K562 (cell line): Measurements from ENCODE around the gene WWP2. TPM values are rescaled to one million over a fixed set of nuclear protein-coding genes. Genes with fewer than 3 reads are reported as not detected.
A peak's percentile ranks its signal among the peaks of the same experiment; 100 is the strongest.

Experiments used
- ATAC-seq: fragments of 200-7000 bp; cut with Tn5 transposase; 3 replicates; pipeline ENCODE4 v1.9.1; 2020; ENCODE audit warnings: moderate library complexity
- BruUV-seq: library from RNA; stranded (reverse); fragments of 400-500 nt; replicated peaks from 2 replicates; lab custom pipeline; 2021; lab: Mats Ljungman, UMichigan
- CTCF ChIA-PET: fragments of 300-600 bp; formaldehyde crosslinking; extraction: SDS; loops from one replicate; lab custom pipeline; 2021; ENCODE audit warnings: low intra/inter-chr PET ratio; lab: Yijun Ruan, JAX
- POLR2A ChIA-PET: fragments of 300-600, 350-650 bp; sonication (Branson Sonifier 250); formaldehyde crosslinking; extraction: SDS; loops from one replicate; lab custom pipeline; 2021; ENCODE audit warnings: antibody characterized with exemption, inconsistent platforms; lab: Yijun Ruan, JAX
- DNase-seq, 4 experiments: peaks; one replicate each; pipeline versions ENCODE4 v3.0.0 to v3.0.0-alpha.2; 2011 to 2018; ENCODE audit warnings: low spot score in 3 of 4, mixed read lengths in 3 of 4; ENCODE audit errors: extremely low read depth in 1 of 4
- FAIRE-seq: peaks from 2 replicates; lab custom pipeline; 2011; peaks lifted over from hg19 to GRCh38; lab: Jason Lieb, UNC
- H2AFZ ChIP-seq: 2 replicates; pipeline ENCODE4 v1.6.0; 2011; ENCODE audit warnings: low read depth, low read length, control low read depth, inconsistent platforms
- H3K27ac ChIP-seq: fragments of 200-600 bp; 3 replicates; pipeline ENCODE4 v1.8.0; 2011; ENCODE audit warnings: low read depth, mild to moderate bottlenecking, control low read depth, inconsistent platforms, low read length, moderate library complexity, mixed read lengths; ENCODE audit errors: extremely low read depth
- H3K27me3 ChIP-seq, 2 experiments: fragments of 300-600 bp in 1 of 2; 2 replicates in 1 of 2; 3 replicates in 1 of 2; pipeline versions ENCODE4 v1.6.0 to v1.8.0; 2011; ENCODE audit warnings: inconsistent platforms in 2 of 2, low read length in 2 of 2, mild to moderate bottlenecking in 1 of 2, mixed read lengths in 1 of 2, moderate library complexity in 1 of 2; ENCODE audit not compliant: control insufficient read depth in 2 of 2, insufficient read depth in 2 of 2
- H3K36me3 ChIP-seq: fragments of 300-600 bp; 3 replicates; pipeline ENCODE4 v1.8.0; 2011; ENCODE audit warnings: mild to moderate bottlenecking, low read length, inconsistent platforms; ENCODE audit not compliant: control insufficient read depth, insufficient read depth
- H3K4me1 ChIP-seq, 2 experiments: fragments of 200-600 bp in 1 of 2; replicated peaks in 1 of 2; 2 replicates in 1 of 2; 3 replicates in 1 of 2; pipeline versions ENCODE4 v1.5.1 to v1.8.0; 2011; ENCODE audit warnings: inconsistent platforms in 2 of 2, low read length in 2 of 2, mild to moderate bottlenecking in 1 of 2, mixed read lengths in 1 of 2, moderate library complexity in 1 of 2; ENCODE audit not compliant: control insufficient read depth in 2 of 2, insufficient read depth in 2 of 2
- H3K4me2 ChIP-seq: 2 replicates; pipeline ENCODE4 v1.6.1; 2011; ENCODE audit warnings: low read length, control low read depth, inconsistent platforms, mixed read lengths; ENCODE audit not compliant: insufficient read depth
- H3K4me3 ChIP-seq: fragments of 200-600 bp; sonication (generic), shearing (Covaris generic); 2 replicates; pipeline ENCODE4 v1.5.1; 2016; ENCODE audit warnings: control low read depth, inconsistent platforms
- H3K79me2 ChIP-seq: fragments of 200-600 bp; 3 replicates; pipeline ENCODE4 v1.8.0; 2011; ENCODE audit warnings: low read length, inconsistent platforms; ENCODE audit not compliant: control insufficient read depth, insufficient read depth
- H3K9ac ChIP-seq, 2 experiments: 2 replicates each; pipeline versions ENCODE4 v1.6.0 to v1.6.1; 2011; ENCODE audit warnings: low read depth in 2 of 2, low read length in 2 of 2, control low read depth in 1 of 2, inconsistent platforms in 1 of 2, mild to moderate bottlenecking in 1 of 2, mixed read lengths in 1 of 2; ENCODE audit not compliant: insufficient read depth in 1 of 2
- H3K9me1 ChIP-seq: one replicate; pipeline ENCODE4 v1.6.0; 2011; ENCODE audit warnings: inconsistent platforms, mild to moderate bottlenecking, low read length, moderate library complexity; ENCODE audit not compliant: control insufficient read depth, insufficient read depth
- H3K9me3 ChIP-seq: replicated peaks from 2 replicates; pipeline ENCODE4 v1.5.1; 2011; ENCODE audit warnings: low read depth, low read length, inconsistent platforms; ENCODE audit not compliant: control insufficient read depth, insufficient read depth
- H4K20me1 ChIP-seq: replicated peaks from 2 replicates; pipeline ENCODE4 v1.6.1; 2011; ENCODE audit warnings: low read length, inconsistent platforms, mixed read lengths; ENCODE audit not compliant: control insufficient read depth, insufficient read depth
- ADNP ChIP-seq: fragments of 200-800 bp; sonication (Bioruptor generic); IDR thresholded peaks from 2 replicates; pipeline ENCODE4 v1.6.1; 2016; ENCODE audit warnings: missing genetic modification characterization, missing compliant biosample characterization
- BCOR ChIP-seq: fragments of 450-650 bp; IDR thresholded peaks from 2 replicates; pipeline ENCODE4 v1.6.1; 2016
- EHMT2 ChIP-seq: fragments of 450-650 bp; IDR thresholded peaks from 2 replicates; pipeline ENCODE4 v1.6.1; 2018; ENCODE audit warnings: antibody characterized with exemption
- ETV6 ChIP-seq, 3 experiments: fragments of 150-350 bp in 1 of 3; sonication (generic) in 1 of 3; formaldehyde crosslinking in 1 of 3; IDR thresholded peaks; 2 replicates each; pipeline versions ENCODE4 v1.6.1 to v1.8.0; 2014 to 2022; ENCODE audit warnings: borderline replicate concordance in 2 of 3, low read depth in 2 of 3, antibody characterized with exemption in 1 of 3, low read length in 1 of 3, mild to moderate bottlenecking in 1 of 3, missing genetic modification reagents in 1 of 3
- FOXA3 ChIP-seq, 2 experiments: fragments of 450-650 bp in 1 of 2; sonication (generic) in 1 of 2; formaldehyde crosslinking; IDR thresholded peaks in 1 of 2; conservative IDR thresholded peaks in 1 of 2; 2 replicates each; pipeline versions ENCODE4 v1.4.0 to v1.8.0; 2020 to 2022; ENCODE audit warnings: mild to moderate bottlenecking in 2 of 2, missing genetic modification reagents in 1 of 2
- HDAC1 ChIP-seq, 2 experiments: fragments of 450-650 bp; IDR thresholded peaks; 2 replicates each; pipeline ENCODE4 v1.6.1; 2016 to 2017; ENCODE audit warnings: inconsistent platforms in 1 of 2, mild to moderate bottlenecking in 1 of 2, moderate library complexity in 1 of 2
- MIER1 ChIP-seq: fragments of 450-650 bp; IDR thresholded peaks from 2 replicates; pipeline ENCODE4 v1.6.1; 2016; ENCODE audit warnings: antibody characterized with exemption, mild to moderate bottlenecking, low read depth
- MTA2 ChIP-seq: fragments of 450-650 bp; IDR thresholded peaks from 2 replicates; pipeline ENCODE4 v1.6.1; 2016; ENCODE audit warnings: low read depth
- MYBL2 ChIP-seq, 2 experiments: fragments of 450-650 bp in 1 of 2; sonication (generic) in 1 of 2; formaldehyde crosslinking in 1 of 2; IDR thresholded peaks; 2 replicates each; pipeline versions ENCODE4 v1.6.1 to v1.8.1; 2017 to 2022; ENCODE audit warnings: borderline replicate concordance in 1 of 2, inconsistent platforms in 1 of 2, low read depth in 1 of 2, mild to moderate bottlenecking in 1 of 2, missing genetic modification reagents in 1 of 2, moderate library complexity in 1 of 2
- PPARD ChIP-seq: fragments of 250-450 bp; sonication (Bioruptor Pico); IDR thresholded peaks from 2 replicates; pipeline ENCODE4 v1.8.0; 2022; ENCODE audit warnings: inconsistent platforms, mild to moderate bottlenecking, moderate library complexity
- RHOXF2B ChIP-seq: fragments of 250-450 bp; sonication (Bioruptor Pico); conservative IDR thresholded peaks from 2 replicates; pipeline ENCODE4 v1.5.1; 2021
- TARDBP ChIP-seq: fragments of 450-650 bp; IDR thresholded peaks from 2 replicates; pipeline ENCODE4 v1.6.1; 2016
- TFAP4 ChIP-seq: sonication (generic); formaldehyde crosslinking; IDR thresholded peaks from 2 replicates; pipeline ENCODE4 v1.8.0; 2022; ENCODE audit warnings: missing genetic modification reagents, mild to moderate bottlenecking, moderate library complexity, borderline replicate concordance
- ZNF280B ChIP-seq: fragments of 250-450 bp; sonication (Bioruptor Pico); IDR thresholded peaks from 2 replicates; pipeline ENCODE4 v1.5.1; 2021; ENCODE audit warnings: mild to moderate bottlenecking
- ZNF316 ChIP-seq: fragments of 450-650 bp; IDR thresholded peaks from 2 replicates; pipeline ENCODE4 v1.6.1; 2016
- WGBS: fragments of 100-300 bp; shearing (Covaris generic); methylation state at CpG from one replicate; pipeline ENCODE4 v1.1.6; 2016; ENCODE audit warnings: low coverage, mixed read lengths; ENCODE audit not compliant: insufficient coverage; ENCODE audit errors: missing lambda C conversion rate; 5-methylcytosine and 5-hydroxymethylcytosine counted together
- in situ Hi-C: fragments of 300-500 bp; cut with MboI; formaldehyde crosslinking; loops from 4 replicates; pipeline ENCODE4 v1.15.0; 2018; ENCODE audit warnings: inconsistent platforms, mixed read lengths
- intact Hi-C: fragments of 100-400 bp; cut with micrococcal nuclease; formaldehyde crosslinking; loops from 2 replicates; pipeline ENCODE4 v1.14.2; 2022
- polyA plus RNA-seq, 8 experiments: library from polyadenylated mRNA; depleted of rRNA in 4 of 8; stranded (reverse) in 5 of 8; unstranded in 3 of 8; fragments of >200 nt; fragmentation: Nextera tagmentation in 2 of 8; fragmentation: Illumina TruSeq in 1 of 8; extraction: Ambion mirVana in 2 of 8; extraction: Trizol in 1 of 8; gene quantifications; 2 replicates each; pipeline versions ENCODE4 v1.2.1 to v1.2.3, GENCODE V29; 2011 to 2014; ENCODE audit warnings: inconsistent platforms in 1 of 8, missing spikeins in 1 of 8
- total RNA-seq, 7 experiments: library from RNA; depleted of rRNA in 6 of 7; stranded (reverse); fragments of >200 nt in 6 of 7; fragmentation: Illumina TruSeq in 2 of 7; extraction: Trizol in 2 of 7; gene quantifications; 2 replicates each; pipeline versions ENCODE4 v1.2.1 to v1.2.3, GENCODE V29; 2011 to 2021; ENCODE audit warnings: low replicate concordance in 1 of 7
- TF ChIP-seq, protein P1 (sequence below): fragments of 150-350 bp; conservative IDR thresholded peaks from 2 replicates; pipeline ENCODE4 v1.6.1; 2014; ENCODE audit warnings: low read length
- TF ChIP-seq, protein P2 (sequence below): fragments of 250-450 bp; sonication (Bioruptor Pico); IDR thresholded peaks from 2 replicates; pipeline ENCODE4 v1.8.0; 2022; ENCODE audit warnings: moderate library complexity, mild to moderate bottlenecking, inconsistent platforms

The WWP2 gene
- total and polyA plus RNA-seq, 9 of the 15 experiments (the other 6 are each of a cell fraction or from before 2014, with no cell fraction given), result 1.9 to 34.4 (median 14.6) TPM

GRCh38 chr16:69721441-69721957 is 40.6 kb upstream of the WWP2 start:
- no peak for FAIRE-seq
- peak overlapping the region; percentile 52 to 81; a peak in 2 of 4 replicates for H3K9ac ChIP-seq
- no TSS peak for BruUV-seq
- H3K4me1 ChIP-seq, result peaks cover 17 to 28% of the 10 kb centered on the region in 2 experiments; a peak in 4 of 5 replicates
- no peaks in the 10 kb centered on the region for H3K9me3 ChIP-seq
- peak overlapping the region; percentile 59; the same call in 2 of the 3 replicates for H3K27ac ChIP-seq
- in situ Hi-C loops (no loop called here), intact Hi-C loops (no loop called here)
- H3K27me3 ChIP-seq, result no peaks in the 10 kb centered on the region; a peak in 1 of 5 replicates
- no peaks in the 10 kb centered on the region for H3K9me1 ChIP-seq
- no peak overlapping the region for H3K4me3 ChIP-seq
- CTCF ChIA-PET, result no interaction called here
- 59% methylated on average over 5 of the region's 6 CpGs for WGBS
- H3K79me2 ChIP-seq, result peaks cover 34% of the 10 kb centered on the region
- H4K20me1 ChIP-seq, result no peaks in the 10 kb centered on the region
- H2AFZ ChIP-seq, result peak overlapping the region; percentile 83
- DNase-seq, result no peak
- H3K4me2 ChIP-seq, result peak overlapping the region; percentile 69
- H3K36me3 ChIP-seq, result peaks cover 26% of the 10 kb centered on the region; the same call in 1 of the 3 replicates
- POLR2A ChIA-PET, result interaction anchor here (0.6 to 8.6 kb wide), 9 partner anchors 9 to 224 kb away, joined by 3 to 66 read pairs (median 5); partner anchors contain the start of gene NOB1
- ATAC-seq, result no peak
- no peak for TF ChIP-seq EHMT2
- no peak for TF ChIP-seq ETV6 (IDR thresholded peaks at IDR 0.05; ENCODE audit: borderline replicate concordance in 1 of 2, low read depth in 2 of 2, low read length in 1 of 2)
- TF ChIP-seq ETV6 (CRISPR knock-in tag; IDR thresholded peaks at IDR 0.05; ENCODE audit: borderline replicate concordance), result no peak
- no peak for TF ChIP-seq FOXA3 (CRISPR knock-in tag; conservative IDR thresholded peaks at IDR 0.05 in 1 of 2, IDR thresholded peaks at IDR 0.05 in 1 of 2)
- no peak for TF ChIP-seq MIER1
- TF ChIP-seq TARDBP, result no peak
- TF ChIP-seq BCOR, result peak; percentile 82
- TF ChIP-seq ADNP, result peak; percentile 48; the same call in 1 of the 2 replicates
- no peak for TF ChIP-seq TFAP4 (CRISPR knock-in tag)
- TF ChIP-seq RHOXF2B (CRISPR knock-in tag), result no peak
- TF ChIP-seq, protein P1, sequence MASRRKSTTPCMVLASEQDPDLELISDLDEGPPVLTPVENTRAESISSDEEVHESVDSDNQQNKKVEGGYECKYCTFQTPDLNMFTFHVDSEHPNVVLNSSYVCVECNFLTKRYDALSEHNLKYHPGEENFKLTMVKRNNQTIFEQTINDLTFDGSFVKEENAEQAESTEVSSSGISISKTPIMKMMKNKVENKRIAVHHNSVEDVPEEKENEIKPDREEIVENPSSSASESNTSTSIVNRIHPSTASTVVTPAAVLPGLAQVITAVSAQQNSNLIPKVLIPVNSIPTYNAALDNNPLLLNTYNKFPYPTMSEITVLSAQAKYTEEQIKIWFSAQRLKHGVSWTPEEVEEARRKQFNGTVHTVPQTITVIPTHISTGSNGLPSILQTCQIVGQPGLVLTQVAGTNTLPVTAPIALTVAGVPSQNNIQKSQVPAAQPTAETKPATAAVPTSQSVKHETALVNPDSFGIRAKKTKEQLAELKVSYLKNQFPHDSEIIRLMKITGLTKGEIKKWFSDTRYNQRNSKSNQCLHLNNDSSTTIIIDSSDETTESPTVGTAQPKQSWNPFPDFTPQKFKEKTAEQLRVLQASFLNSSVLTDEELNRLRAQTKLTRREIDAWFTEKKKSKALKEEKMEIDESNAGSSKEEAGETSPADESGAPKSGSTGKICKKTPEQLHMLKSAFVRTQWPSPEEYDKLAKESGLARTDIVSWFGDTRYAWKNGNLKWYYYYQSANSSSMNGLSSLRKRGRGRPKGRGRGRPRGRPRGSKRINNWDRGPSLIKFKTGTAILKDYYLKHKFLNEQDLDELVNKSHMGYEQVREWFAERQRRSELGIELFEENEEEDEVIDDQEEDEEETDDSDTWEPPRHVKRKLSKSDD, result no peak
- TF ChIP-seq PPARD, result no peak
- no peak for TF ChIP-seq ZNF280B
- no peak for TF ChIP-seq MYBL2 (IDR thresholded peaks at IDR 0.05; ENCODE audit: low read depth)
- no peak for TF ChIP-seq MYBL2 (CRISPR knock-in tag; IDR thresholded peaks at IDR 0.05; ENCODE audit: borderline replicate concordance)
- TF ChIP-seq, protein P2, sequence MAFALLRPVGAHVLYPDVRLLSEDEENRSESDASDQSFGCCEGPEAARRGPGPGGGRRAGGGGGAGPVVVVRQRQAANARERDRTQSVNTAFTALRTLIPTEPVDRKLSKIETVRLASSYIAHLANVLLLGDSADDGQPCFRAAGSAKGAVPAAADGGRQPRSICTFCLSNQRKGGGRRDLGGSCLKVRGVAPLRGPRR (CRISPR knock-in tag), result no peak
- TF ChIP-seq MTA2, result no peak
- no peak for TF ChIP-seq ZNF316
- TF ChIP-seq HDAC1 (IDR thresholded peaks at IDR 0.05), result no peak
